Measurements from ENCODE around the gene SLC6A9.
A peak's percentile ranks its signal among the peaks of the same experiment; 100 is the strongest.

SLC6A9 gene

DNA sequence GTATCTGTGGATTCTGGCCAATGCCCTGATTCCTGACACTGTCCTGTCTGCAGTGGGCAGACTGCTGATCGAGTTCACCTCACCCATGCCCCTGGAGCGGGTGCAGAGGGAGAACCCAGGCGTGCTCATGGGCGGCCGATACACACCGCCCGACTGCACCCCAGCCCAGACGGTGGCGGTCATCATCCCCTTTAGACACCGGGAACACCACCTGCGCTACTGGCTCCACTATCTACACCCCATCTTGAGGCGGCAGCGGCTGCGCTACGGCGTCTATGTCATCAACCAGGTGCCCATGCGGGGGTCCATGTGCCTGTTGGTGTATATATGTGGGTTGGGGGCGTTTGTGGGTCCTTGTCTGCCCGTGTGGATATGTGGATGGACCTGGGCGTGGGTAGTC, 49.6 kb downstream of the SLC6A9 start:
- no peak for DNase-seq

DNA sequence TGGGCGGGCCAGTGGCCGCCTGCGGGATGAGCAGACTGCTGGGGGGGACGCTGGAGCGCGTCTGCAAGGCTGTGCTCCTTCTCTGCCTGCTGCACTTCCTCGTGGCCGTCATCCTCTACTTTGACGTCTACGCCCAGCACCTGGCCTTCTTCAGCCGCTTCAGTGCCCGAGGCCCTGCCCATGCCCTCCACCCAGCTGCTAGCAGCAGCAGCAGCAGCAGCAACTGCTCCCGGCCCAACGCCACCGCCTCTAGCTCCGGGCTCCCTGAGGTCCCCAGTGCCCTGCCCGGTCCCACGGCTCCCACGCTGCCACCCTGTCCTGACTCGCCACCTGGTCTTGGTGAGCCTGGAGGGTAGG, 50.1 kb downstream of the SLC6A9 start:
- DNase-seq: no peak

DNA sequence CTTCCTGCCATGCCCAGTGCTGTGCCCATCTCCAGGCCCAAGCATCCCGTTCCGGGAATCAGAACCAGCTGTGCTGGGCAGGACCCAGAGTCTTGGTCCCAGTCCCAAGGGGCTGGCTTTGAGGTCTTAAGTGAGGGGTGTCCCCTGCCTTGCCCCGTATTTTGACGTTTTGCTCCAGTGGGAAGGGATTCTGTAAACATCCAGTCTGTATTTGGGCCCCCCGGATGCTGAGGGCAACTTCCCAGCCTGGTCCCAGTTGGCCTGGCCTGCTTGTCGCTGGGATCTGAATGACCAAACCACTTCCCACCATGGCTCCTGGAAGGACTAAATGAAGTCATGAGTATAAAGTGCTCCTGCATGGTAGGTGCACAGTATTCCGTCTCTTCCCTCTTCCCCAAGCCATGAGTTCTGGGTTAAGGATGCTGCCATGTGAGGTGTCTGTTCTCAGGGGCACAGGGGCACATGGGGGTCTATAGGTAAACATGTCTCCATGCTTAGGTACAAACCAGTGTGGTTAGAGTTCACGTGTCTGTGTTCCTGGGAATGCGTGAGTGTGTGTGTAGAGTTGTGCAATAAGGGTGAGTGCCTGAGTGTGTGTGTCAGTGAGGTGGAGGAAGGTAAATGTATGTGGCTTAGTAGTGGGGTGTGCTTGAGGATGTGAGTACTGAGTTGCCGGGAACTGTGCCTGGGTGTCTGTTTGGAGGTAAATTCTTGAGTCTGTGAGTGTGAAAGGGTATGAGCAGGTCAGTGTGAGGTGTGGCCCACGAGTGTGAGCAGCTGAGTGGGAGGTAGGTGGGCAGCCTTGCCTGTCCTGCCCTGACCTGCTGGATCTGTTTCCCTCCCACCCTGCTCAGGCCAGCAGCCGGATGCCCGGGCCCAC, 50.8 kb downstream of the SLC6A9 start:
- no peak for DNase-seq

DNA sequence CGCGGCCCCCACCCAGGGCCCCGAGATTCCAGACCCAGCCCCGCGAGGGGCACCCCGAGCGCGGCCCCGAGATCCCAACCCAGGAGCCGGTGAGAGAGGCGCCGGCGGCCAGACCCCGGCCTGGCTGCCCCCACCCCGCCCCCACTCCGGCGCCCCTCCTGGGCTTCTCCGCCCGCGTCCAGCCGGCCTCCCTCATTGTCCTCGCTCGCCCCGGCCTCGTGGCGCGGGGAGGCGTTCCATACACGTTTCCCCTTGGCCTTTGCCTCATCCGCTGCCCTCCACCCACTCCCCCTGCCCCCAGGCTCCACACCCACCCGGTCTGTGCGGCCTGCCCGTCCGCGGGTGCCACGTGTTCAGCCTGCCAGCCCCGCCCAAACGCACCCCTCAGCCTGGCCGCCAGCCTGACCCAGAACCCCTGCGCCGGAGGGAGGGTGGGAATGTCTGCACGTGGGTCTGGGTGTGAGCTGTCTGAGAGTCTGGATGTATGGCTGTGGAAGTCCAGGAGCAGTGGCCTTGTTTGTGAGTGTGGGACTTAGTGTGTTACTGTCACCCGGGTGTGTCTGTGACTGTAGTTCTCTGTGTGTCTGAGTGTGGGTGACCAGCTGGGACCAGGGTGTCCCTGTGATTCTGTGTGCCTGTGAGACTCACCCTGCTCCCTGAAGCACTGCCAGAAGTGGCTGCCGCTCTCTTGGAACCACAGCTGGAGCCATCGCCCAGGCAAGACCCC, 51.6 kb downstream of the SLC6A9 start:
- no peak for DNase-seq

DNA sequence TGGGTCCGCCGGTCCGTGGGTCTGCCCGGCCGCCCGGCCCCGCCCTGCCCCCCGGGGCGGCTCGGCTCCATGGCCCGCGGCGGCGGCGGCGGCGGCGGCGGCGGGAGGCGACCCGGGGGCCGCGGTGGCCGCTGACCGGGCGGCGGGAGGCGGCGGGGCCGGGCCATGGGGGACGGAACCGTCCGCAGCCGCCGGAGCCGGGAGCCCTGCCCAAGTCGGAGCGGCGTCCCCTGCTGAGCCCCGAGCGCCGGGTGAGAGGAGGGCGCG, 52.1 kb downstream of the SLC6A9 start:
- DNase-seq: no peak

DNA sequence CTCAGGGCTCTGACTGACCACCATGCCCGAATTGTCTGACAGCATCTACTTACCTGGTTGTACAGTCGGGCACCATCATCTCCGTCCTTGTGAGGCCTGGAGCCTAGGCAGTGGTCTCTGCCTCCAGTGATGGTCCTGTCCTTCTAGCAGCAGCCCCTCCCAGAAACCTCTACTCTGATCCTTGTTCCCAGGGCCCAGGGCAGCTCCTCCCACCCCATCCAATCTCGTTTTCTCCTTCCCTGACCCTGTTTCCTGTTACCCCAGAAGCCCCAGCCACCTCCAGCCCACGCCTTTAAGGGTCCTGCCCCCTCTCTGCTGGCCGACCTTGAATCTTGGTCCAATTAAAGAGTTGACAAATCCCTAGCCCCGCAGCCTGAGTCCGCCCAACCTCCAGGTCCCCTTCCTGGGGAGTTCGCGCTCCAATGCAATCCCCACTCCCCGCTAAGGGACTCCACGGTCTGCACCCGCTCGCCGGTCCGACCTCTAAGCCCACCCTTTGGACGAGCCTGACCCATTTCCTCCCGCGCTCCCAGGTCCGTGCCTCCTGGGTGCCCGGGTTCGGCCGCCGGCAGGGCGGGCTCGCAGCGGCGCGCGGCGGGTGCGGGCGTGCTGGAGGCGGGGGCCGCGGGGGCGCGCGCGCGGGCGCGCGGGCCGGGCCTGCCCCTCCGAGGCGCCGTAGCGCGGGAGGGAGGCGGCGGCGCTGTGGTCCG, 52.6 kb downstream of the SLC6A9 start, which contains the start of gene B4GALT2:
TSS of gene B4GALT2 (plus strand) at position 660 of the 710 bp plus-strand sequence. CDS start 1,951 bp downstream, outside the sequence.
- no peak for DNase-seq

DNA sequence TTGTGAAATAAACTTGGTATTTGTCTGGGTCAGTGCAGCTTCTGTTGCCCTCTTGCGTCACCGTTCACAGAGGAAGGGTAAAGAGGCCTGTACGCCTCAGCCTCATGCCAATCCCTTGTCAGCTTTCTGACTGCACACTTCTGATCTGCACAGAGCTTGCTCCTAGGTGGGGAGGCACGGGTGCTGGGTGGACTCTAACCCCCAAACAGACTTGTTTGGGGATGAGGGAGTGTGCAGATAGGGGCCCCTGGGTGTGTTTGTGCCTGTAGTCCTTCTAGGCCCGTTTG, 53.1 kb downstream of the SLC6A9 start:
- no peak for DNase-seq

DNA sequence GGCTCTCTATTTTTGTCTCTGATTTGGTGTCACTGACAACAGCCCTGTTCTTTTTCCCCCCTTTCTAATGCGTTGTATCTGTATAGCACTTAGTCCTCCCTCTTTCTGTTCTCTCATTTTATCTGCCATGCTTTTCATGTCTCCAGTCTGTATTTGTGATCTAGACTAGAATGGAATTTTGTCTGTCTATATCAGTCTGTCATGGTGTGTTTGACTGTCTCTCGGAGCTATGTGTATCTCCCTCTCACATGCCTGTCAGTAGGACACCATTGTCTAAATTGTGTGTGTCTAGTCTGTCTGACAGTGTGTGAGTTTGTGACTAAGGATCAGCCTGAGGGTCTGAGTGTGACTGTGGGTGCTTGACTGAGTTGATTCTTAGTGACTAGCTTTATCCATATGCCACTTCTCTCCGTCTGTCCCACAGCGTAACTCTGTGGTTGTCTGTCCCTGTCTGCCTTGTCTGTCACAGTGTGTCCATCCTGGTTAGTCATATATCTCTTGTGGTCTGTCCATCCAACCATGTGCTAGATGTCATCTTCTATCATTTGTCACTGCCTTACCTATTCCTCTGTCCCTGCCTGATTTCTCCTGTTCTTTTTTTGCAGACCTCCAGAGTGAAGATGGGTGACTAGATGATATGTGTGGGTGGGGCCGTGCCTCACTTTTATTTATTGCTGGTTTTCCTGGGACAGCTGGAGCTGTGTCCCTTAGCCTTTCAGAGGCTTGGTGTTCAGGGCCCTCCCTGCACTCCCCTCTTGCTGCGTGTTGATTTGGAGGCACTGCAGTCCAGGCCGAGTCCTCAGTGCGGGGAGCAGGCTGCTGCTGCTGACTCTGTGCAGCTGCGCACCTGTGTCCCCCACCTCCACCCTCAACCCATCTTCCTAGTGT, 53.6 kb downstream of the SLC6A9 start:
- DNase-seq: no peak

DNA sequence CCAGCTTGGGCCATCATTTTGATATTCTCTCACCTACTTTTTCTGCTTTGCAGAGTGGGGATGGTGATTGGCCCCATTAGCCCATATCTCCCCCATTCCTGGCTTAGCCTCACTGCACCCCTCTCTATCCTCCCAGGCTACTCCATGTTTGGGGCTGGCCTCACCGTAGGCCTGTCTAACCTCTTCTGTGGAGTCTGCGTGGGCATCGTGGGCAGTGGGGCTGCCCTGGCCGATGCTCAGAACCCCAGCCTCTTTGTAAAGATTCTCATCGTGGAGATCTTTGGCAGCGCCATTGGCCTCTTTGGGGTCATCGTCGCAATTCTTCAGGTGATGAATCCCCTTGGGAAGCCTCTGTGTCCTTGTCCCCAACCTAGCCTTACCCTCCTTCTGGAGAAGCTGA, 54.4 kb downstream of the SLC6A9 start:
- DNase-seq: no peak

DNA sequence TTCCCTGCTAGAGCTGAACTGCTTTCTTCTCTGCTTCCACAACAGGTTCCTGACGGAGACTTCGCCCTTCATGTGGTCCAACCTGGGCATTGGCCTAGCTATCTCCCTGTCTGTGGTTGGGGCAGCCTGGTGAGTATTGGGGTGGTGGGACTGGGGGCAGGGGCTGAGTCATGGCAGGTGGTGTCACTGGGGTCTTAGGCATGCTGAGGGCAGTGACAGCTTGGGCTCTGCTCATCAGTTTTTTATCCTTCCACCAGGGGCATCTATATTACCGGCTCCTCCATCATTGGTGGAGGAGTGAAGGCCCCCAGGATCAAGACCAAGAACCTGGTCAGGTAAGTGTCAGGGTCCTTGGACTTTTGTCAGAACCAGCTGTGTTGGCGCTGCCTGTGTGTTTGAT, 55.2 kb downstream of the SLC6A9 start:
- no peak for DNase-seq

DNA sequence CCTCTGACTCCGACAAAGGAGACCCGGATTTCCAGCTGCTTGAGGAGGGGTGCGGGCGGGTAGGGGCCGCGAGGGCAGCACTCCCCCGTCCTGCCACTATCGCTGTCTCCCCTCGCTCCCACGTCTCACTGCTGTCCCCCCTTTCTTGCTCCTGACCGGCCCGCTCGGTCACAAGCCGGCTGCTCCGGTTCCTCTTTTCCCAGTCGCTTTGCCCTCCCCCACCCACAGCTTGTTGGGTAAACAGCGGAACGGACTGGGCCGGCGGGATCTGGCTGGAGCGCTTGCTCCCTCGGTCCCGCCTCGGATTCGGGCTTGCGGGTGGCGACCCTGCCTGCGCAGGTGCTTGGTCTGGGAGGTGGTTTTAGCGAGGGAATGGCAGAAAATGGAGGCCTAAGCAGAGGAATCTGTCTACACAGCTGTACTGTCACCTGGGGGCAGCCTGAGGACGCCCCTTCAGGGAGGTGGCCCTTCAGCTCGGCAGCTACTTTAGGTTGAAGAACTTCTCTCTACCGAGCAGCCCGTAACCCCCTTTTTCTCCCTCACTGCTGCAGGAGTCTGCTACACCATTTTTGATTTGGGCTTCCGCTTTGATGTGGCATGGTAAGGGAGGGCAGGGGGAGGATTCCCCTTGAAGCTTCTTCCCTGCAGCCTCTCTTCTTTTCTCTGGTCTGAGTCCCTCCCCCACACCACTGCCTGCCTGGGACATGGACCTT, 55.9 kb downstream of the SLC6A9 start:
- no peak for DNase-seq

DNA sequence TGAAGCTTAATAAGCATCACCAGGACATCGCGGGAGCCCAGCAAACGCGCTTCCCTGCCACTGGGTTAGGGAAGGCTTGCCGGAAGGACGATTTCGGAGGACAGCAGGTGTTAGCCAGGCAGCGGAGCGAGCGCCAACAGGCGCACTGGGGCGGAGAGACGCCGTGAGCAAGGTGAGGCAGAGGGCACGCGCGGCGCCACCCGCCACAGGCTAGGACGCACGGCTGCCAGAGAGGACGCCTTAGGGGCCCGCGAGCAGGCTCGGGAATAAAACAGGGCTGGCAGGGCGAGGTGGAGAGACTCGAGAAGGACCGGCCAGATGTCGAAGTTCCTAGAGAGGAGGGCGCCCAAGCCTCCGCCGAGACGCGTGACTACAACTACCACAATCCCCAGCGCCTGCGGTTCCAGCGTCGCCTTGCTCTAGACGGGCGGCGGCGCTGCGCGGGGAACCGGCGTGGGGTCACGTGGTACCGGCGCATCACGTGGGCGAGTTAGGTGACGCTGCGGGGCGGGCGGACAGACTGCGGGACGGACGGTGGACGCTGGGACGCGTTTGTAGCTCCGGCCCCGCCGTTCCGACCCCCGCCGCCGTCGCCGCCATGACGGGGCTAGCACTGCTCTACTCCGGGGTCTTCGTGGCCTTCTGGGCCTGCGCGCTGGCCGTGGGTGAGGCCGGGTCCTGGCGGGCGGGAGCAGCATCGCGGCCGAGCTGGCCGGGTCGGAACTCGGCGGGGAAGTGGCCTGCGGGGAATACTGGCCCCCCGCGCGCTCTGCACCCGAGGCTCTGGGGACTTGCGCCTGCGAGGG, 56.6 kb downstream of the SLC6A9 start, which contains the start of gene ATP6V0B:
TSS of gene ATP6V0B (plus strand) at position 518 of the 806 bp plus-strand sequence. CDS start at position 599, 81 bp downstream.
- DNase-seq: peak; percentile 82

DNA sequence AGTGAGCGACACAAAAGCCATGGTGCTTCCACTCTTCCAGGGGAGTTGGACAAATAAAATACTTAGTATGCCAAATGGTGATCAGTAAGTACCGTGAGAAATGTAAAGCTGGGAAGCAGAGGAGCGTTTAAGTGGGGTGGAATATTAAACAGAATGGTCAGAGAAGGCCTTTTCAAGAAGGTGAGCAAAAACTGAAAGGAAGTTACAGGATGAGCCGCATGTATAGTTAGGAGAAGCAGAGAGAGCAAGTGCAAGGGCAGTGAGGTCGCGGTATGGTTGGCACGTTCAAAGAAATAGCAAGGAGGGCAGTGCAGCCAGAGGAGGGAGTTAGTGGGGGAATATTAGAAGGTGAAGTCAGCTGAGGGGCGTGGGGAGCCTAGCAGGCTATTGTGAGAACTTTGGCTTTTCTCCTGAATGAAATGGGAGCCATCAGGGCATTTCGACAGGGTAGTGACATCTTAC, 57.2 kb downstream of the SLC6A9 start:
- DNase-seq: no peak

DNA sequence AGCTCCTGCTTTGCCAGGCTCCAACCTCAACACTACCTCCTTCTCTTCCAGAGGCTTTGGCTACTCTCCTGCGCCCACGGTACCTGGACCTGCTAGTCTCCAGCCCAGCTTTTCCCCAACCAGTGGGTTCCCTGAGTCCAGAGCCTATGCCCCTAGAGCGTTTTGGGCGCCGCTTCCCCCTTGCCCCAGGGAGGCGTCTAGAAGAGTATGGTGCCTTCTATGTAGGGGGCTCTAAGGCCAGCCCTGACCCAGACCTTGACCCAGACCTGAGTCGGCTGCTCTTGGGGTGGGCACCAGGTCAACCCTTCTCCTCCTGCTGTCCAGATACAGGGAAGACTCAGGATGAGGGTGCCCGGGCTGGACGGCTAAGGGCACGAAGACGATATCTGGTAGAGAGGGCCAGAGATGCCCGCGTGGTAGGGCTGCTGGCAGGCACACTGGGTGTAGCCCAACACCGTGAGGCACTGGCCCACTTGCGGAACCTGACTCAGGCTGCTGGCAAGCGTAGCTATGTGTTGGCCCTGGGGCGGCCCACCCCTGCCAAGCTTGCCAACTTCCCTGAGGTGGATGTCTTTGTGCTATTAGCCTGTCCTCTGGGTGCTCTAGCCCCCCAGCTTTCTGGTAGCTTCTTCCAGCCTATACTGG, 59.8 kb downstream of the SLC6A9 start:
- no peak for DNase-seq

DNA sequence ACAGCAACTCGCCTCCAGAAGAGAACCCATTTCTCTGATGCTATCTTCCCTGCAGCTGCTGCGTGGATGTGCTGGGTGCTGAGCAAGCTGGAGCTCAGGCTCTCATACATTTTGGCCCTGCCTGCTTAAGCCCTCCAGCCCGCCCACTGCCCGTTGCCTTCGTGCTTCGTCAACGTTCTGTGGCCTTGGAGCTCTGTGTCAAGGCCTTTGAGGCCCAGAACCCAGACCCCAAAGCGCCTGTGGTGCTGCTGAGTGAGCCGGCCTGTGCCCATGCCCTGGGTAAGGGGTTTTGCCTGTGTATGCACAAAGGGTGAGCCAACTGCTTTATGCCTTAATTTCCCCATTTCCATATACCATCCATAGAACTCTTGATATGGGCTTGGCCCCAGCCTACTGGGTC, 60.4 kb downstream of the SLC6A9 start:
- DNase-seq: no peak

DNA sequence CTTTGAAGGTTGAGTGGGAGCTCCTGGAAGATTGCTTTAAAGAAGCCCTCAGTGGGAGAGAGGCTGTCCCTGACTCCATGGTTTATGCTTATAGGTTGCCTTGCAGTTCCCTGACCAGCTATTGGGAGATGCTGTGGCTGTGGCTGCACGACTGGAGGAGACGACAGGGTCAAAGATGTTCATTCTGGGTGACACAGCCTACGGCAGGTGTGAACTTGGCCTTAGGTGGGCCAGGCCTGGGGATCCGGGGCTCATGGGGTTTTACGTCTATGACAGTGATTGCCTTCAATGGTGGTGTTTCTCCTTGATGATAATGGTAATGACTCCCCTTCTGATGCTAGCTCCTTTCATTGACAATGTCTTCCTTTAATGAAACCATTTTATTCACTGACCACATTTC, 60.8 kb downstream of the SLC6A9 start:
- no peak for DNase-seq

DNA sequence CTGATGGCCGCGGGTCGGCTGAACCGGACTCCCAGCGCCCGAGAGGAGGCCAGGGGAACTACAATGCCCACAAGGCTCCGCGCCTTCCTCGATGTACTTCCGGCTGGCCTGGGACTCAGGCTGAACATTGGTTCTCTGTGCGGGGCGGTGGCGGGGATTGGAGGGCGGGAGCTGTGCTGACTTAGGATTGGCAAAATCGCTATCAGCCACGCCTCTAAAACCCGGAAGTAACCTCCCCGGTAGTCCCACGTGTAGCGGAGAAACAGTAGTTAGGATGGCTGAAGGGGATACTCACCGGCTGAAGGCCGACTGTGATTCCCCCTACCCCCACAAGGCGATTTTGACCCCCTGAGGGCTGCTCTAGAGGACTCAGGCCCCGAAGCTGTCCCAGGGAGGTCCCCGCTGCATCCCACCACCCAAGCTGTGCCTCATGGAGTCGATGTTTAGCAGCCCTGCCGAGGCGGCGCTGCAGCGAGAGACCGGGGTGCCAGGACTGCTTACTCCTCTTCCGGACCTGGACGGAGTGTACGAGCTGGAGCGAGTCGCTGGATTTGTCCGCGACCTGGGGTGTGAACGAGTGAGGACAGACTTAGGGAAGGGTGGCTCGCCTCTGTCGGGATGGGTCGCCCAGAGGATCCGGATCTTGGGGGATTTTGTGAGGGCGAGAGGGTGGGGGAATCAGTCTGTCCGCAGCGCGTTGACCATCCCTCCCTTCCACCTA, 61.4 kb downstream of the SLC6A9 start, which contains the start of gene DPH2:
TSS of gene DPH2 (plus strand) at position 265 of the 721 bp plus-strand sequence. CDS start at position 431, 166 bp downstream.
- peak; percentile 96 for DNase-seq

DNA sequence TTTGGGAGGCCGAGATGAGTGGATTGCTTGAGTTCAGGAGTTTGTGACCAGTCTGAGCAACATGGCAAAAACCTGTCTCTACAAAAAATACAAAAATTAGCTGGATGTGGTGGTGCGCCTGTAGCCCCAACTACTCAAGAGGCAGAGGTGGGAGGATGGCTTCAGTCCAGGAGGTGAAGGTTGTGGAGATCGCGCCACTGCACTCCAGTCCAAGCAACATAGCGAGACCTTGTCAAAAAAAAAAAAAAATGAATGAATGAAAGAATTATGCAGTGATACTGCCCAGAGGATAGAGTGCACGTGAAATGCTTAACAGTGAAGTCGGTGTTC, 61.9 kb downstream of the SLC6A9 start:
- no peak for DNase-seq

DNA sequence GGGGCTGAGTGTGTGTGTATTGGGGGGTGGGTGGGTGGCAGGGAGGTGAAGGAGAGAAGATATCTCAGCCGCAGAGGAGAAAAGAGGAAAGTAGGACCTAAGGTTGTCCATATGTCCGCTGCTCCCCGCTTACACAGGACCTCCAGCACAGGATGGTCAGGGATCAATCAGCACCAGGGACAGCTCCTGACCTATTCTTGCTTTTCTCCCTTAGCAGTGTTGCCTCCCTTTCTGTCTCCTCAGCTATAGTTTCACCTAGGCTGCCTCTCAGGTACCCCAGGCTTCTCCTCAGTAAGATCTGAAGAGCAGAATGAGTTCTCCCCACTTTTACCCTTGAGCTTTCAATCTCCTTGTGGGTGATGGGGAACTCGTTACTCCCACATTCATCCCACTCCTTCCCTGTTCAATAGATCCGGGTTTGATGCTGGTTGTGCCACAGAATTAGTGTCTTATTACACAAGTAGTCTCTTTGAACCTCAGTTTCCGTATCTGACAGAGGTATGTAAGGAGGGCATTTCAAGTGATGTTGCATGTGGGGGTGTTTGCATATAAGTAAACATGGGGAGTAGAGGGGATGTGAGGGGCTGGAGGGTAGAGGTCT, 62.8 kb downstream of the SLC6A9 start:
- no peak for DNase-seq

DNA sequence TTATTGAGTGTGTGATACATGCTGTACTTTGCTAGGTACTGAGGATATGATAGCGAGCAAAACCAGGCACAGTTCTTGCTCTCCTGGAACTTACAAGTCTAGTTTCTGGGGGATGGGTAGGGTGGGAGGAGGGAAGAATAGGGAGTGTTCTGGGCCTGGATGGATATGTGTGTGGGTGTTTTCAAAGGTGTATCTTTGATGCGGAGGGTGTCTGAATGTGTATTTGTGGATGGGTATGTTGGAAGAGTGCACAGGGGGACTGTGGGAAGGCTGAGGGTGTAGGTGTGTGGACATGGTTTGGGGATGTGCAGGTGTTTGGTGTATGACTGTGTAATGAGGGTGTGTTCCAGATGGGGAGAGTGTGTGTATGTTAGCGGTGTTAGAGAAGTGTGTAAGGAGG, 65.9 kb downstream of the SLC6A9 start:
- DNase-seq: no peak

All from kidney glomerular epithelial cell (primary cell).